Suppressor macrophage treated with lipopolysaccharide for 4 hours (primary cell): Measurements from ENCODE around the gene HOXD13.

Source experiments
- DNase-seq: peaks from one replicate; pipeline ENCODE4 v3.0.0-alpha.2; 2020

The HOXD13 gene

GRCh38 chr2:176121190-176122051 lies 28.9 kb downstream of the HOXD13 start:
- no peak for DNase-seq

- DNase-seq: no peak
Measured at GRCh38 chr2:176122052-176122682, 29.6 kb downstream of the HOXD13 start.

GRCh38 chr2:176122683-176123410 lies 30.3 kb downstream of the HOXD13 start, which contains the start of gene HOXD9:
HOXD9 (plus strand) TSS chr2:176122719; CDS start chr2:176122769, 50 bp downstream.
- no peak for DNase-seq

- DNase-seq: no peak
Measured at GRCh38 chr2:176123411-176124109, 31.0 kb downstream of the HOXD13 start.

- no peak for DNase-seq
Measured at GRCh38 chr2:176124110-176124946, 31.8 kb downstream of the HOXD13 start.

- no peak for DNase-seq
Measured at GRCh38 chr2:176124947-176125771, 32.6 kb downstream of the HOXD13 start.

GRCh38 chr2:176125772-176126054 lies 33.2 kb downstream of the HOXD13 start:
- DNase-seq: no peak

GRCh38 chr2:176126929-176127773 lies 34.6 kb downstream of the HOXD13 start:
- peak; percentile 81 for DNase-seq

GRCh38 chr2:176127774-176128072 lies 35.2 kb downstream of the HOXD13 start:
- no peak for DNase-seq

- DNase-seq: no peak
Measured at GRCh38 chr2:176128172-176128981, 35.9 kb downstream of the HOXD13 start.

- peak; percentile 25 for DNase-seq
Measured at GRCh38 chr2:176128982-176129796, 36.7 kb downstream of the HOXD13 start, which contains the start of gene HOXD8. HOXD8 (plus strand) TSS chr2:176129705; CDS start chr2:176130367, 662 bp downstream.

- no peak for DNase-seq
Measured at GRCh38 chr2:176129813-176130146, 37.3 kb downstream of the HOXD13 start.

- DNase-seq: peak; percentile 18
Measured at GRCh38 chr2:176130147-176130956, 37.8 kb downstream of the HOXD13 start.

GRCh38 chr2:176130957-176131847 lies 38.7 kb downstream of the HOXD13 start:
- DNase-seq: no peak

- no peak for DNase-seq
Measured at GRCh38 chr2:176131848-176132158, 39.3 kb downstream of the HOXD13 start.

GRCh38 chr2:176132205-176133171 lies 40.0 kb downstream of the HOXD13 start:
- peak; percentile 30 for DNase-seq
